HCT116 (cell line): Measurements from ENCODE around the gene OR14A2. TPM values are rescaled to one million over a fixed set of nuclear protein-coding genes. Genes with fewer than 3 reads are reported as not detected.
"Not testable (repeated sequence)": the region's sequence is repeated elsewhere in the genome, so short reads cannot be mapped to it uniquely, and the experiment has no call there.

ENCODE experiments used
- ATAC-seq: fragments of 200-7000 bp; cut with Tn5 transposase; 2 replicates; pipeline ENCODE4 v1.9.1; 2020; ENCODE audit warnings: mild to moderate bottlenecking, moderate library complexity
- BruUV-seq: library from RNA; stranded (reverse); fragments of 400-500 nt; replicated peaks from 2 replicates; lab custom pipeline; 2021; lab: Mats Ljungman, UMichigan
- CTCF ChIA-PET: fragments of 300-600 bp; sonication (Branson Sonifier 250); formaldehyde crosslinking; loops from one replicate; lab custom pipeline; 2021; ENCODE audit warnings: antibody characterized with exemption; lab: Charles Lee
- POLR2A ChIA-PET: fragments of 300-600, 350-600 bp; sonication (Branson Sonifier 250); formaldehyde crosslinking; loops from one replicate; lab custom pipeline; 2021; ENCODE audit warnings: antibody characterized with exemption; lab: Charles Lee
- RAD21 ChIA-PET, 2 experiments: fragments of 300-600 bp; sonication (Branson Sonifier 250); formaldehyde crosslinking; loops; one replicate each; lab custom pipeline; 2023; ENCODE audit warnings: low total read pairs in 2 of 2; ENCODE audit not compliant: uncharacterized antibody in 2 of 2, unreplicated experiment in 2 of 2, low non-redundant PET in 1 of 2; lab: Charles Lee
- DNase-seq: peaks from one replicate; pipeline ENCODE4 v3.0.0-alpha.2; 2010; ENCODE audit warnings: low read depth, low spot score
- H2AFZ ChIP-seq: fragments of 200-600 bp; shearing (Covaris generic), sonication (generic); 2 replicates; pipeline ENCODE4 v1.6.1; 2017; ENCODE audit warnings: low read depth, mixed run types, mixed read lengths, antibody characterized with exemption, low read length; ENCODE audit not compliant: poor library complexity, severe bottlenecking
- H3K27ac ChIP-seq: 2 replicates; pipeline ENCODE4 v1.5.1; 2012; ENCODE audit warnings: low read depth, low read length
- H3K27me3 ChIP-seq: fragments of 200-600 bp; sonication (generic); 2 replicates; pipeline ENCODE4 v1.6.1; 2016; ENCODE audit warnings: mixed run types, low read length, mixed read lengths; ENCODE audit not compliant: insufficient read depth
- H3K36me3 ChIP-seq, 2 experiments: fragments of 200-500 bp in 1 of 2; fragments of 200-600 bp in 1 of 2; sonication (Bioruptor generic) in 1 of 2; sonication (generic) in 1 of 2; 2 replicates each; pipeline versions ENCODE4 v1.5.1 to v1.6.1; 2014 to 2016; ENCODE audit warnings: low read length in 2 of 2, inconsistent platforms in 1 of 2, mixed read lengths in 1 of 2, mixed run types in 1 of 2; ENCODE audit not compliant: insufficient read depth in 2 of 2, control insufficient read depth in 1 of 2
- H3K4me1 ChIP-seq, 2 experiments: fragments of 200-600 bp in 1 of 2; sonication (generic) in 1 of 2; 2 replicates each; pipeline versions ENCODE4 v1.5.1 to v1.6.1; 2012 to 2017; ENCODE audit warnings: low read length in 2 of 2, inconsistent platforms in 1 of 2, mild to moderate bottlenecking in 1 of 2, mixed read lengths in 1 of 2, mixed run types in 1 of 2, moderate library complexity in 1 of 2; ENCODE audit not compliant: insufficient read depth in 2 of 2, control insufficient read depth in 1 of 2
- H3K4me2 ChIP-seq: fragments of 200-600 bp; sonication (generic); 2 replicates; pipeline ENCODE4 v1.6.1; 2017; ENCODE audit warnings: mixed run types, low read length, mixed read lengths
- H3K4me3 ChIP-seq, 2 experiments: fragments of 200-600 bp in 1 of 2; sonication (generic) in 1 of 2; replicated peaks in 1 of 2; 2 replicates each; pipeline ENCODE4 v1.5.1; 2011 to 2016; ENCODE audit warnings: low read length in 2 of 2, control low read depth in 1 of 2, low read depth in 1 of 2, mild to moderate bottlenecking in 1 of 2, mixed read lengths in 1 of 2, mixed run types in 1 of 2
- H3K79me2 ChIP-seq: fragments of 200-600 bp; sonication (generic); 2 replicates; pipeline ENCODE4 v1.6.1; 2017; ENCODE audit warnings: mild to moderate bottlenecking, mixed run types, low read length, moderate library complexity, mixed read lengths; ENCODE audit not compliant: insufficient read depth
- H3K9ac ChIP-seq: fragments of 200-600 bp; sonication (generic); 2 replicates; pipeline ENCODE4 v1.6.1; 2016; ENCODE audit warnings: low read length, mixed read lengths
- H3K9me2 ChIP-seq: fragments of 200-600 bp; sonication (generic), shearing (Covaris generic); 2 replicates; pipeline ENCODE4 v1.6.1; 2017; ENCODE audit warnings: mixed run types, mild to moderate bottlenecking, moderate library complexity; ENCODE audit not compliant: insufficient read depth
- H3K9me3 ChIP-seq, 2 experiments: fragments of 200-500 bp in 1 of 2; fragments of 200-600 bp in 1 of 2; sonication (Bioruptor generic) in 1 of 2; sonication (generic) in 1 of 2; 2 replicates each; pipeline ENCODE4 v1.6.1; 2014 to 2017; ENCODE audit warnings: low read length in 2 of 2, mixed read lengths in 2 of 2, inconsistent platforms in 1 of 2, low read depth in 1 of 2, mild to moderate bottlenecking in 1 of 2, mixed run types in 1 of 2, moderate library complexity in 1 of 2; ENCODE audit not compliant: control insufficient read depth in 1 of 2, insufficient read depth in 1 of 2
- H4K20me1 ChIP-seq: fragments of 200-600 bp; sonication (generic), shearing (Covaris generic); 2 replicates; pipeline ENCODE4 v1.6.1; 2017; ENCODE audit warnings: mixed run types, mild to moderate bottlenecking, moderate library complexity; ENCODE audit not compliant: insufficient read depth
- CEBPB ChIP-seq: IDR thresholded peaks from 2 replicates; pipeline ENCODE4 v1.6.1; 2012; ENCODE audit warnings: low read depth
- CTCF ChIP-seq, 3 experiments: fragments of 200-600 bp in 1 of 3; sonication (generic) in 1 of 3; IDR thresholded peaks in 2 of 3; conservative IDR thresholded peaks in 1 of 3; 2 replicates each; pipeline ENCODE4 v1.5.1; 2012 to 2017; ENCODE audit warnings: low read depth in 2 of 3, low read length in 2 of 3, antibody characterized with exemption in 1 of 3, borderline replicate concordance in 1 of 3, control low read depth in 1 of 3, mild to moderate bottlenecking in 1 of 3, mixed read lengths in 1 of 3, mixed run types in 1 of 3, moderate library complexity in 1 of 3; ENCODE audit not compliant: insufficient read depth in 1 of 3
- ELF1 ChIP-seq: IDR thresholded peaks from 2 replicates; pipeline ENCODE4 v1.6.1; 2012; ENCODE audit warnings: low read depth, borderline replicate concordance
- EZH2 ChIP-seq: fragments of 200-600 bp; sonication (generic); IDR thresholded peaks from 2 replicates; pipeline ENCODE4 v1.6.1; 2017; ENCODE audit warnings: antibody characterized with exemption, mixed run types
- FOSL1 ChIP-seq: IDR thresholded peaks from 2 replicates; pipeline ENCODE4 v1.6.1; 2012; ENCODE audit warnings: low read depth
- JUND ChIP-seq: IDR thresholded peaks from 2 replicates; pipeline ENCODE4 v1.6.1; 2012
- POLR2A ChIP-seq: IDR thresholded peaks from 2 replicates; pipeline ENCODE4 v1.7.0; 2011; ENCODE audit warnings: borderline replicate concordance; ENCODE audit not compliant: insufficient read depth, insufficient read length; ENCODE audit errors: extremely low read depth
- POLR2AphosphoS5 ChIP-seq: IDR thresholded peaks from 2 replicates; pipeline ENCODE4 v1.6.1; 2011; ENCODE audit warnings: mild to moderate bottlenecking, low read depth, low read length, moderate library complexity
- SP1 ChIP-seq: IDR thresholded peaks from 2 replicates; pipeline ENCODE4 v1.6.1; 2012; ENCODE audit warnings: low read depth
- SRF ChIP-seq: IDR thresholded peaks from 2 replicates; pipeline ENCODE4 v1.6.1; 2012; ENCODE audit warnings: low read depth
- YY1 ChIP-seq: IDR thresholded peaks from 2 replicates; pipeline ENCODE4 v1.6.1; 2011; ENCODE audit warnings: low read length, low read depth, moderate library complexity, mild to moderate bottlenecking; ENCODE audit not compliant: insufficient replicate concordance; ENCODE audit errors: extremely low read depth
- ZFX ChIP-seq: fragments of 450-650 bp; IDR thresholded peaks from 2 replicates; pipeline ENCODE4 v1.6.1; 2017
- ZNF274 ChIP-seq: fragments of 200-500 bp; sonication (Bioruptor generic); IDR thresholded peaks from 2 replicates; pipeline ENCODE4 v1.6.1; 2014; ENCODE audit warnings: mild to moderate bottlenecking, low read depth, low read length, inconsistent platforms
- intact Hi-C: fragments of 100-400 bp; cut with micrococcal nuclease; formaldehyde crosslinking; loops from 2 replicates; pipeline ENCODE4 v1.10.0; 2022
- total RNA-seq: library from RNA; stranded (reverse); gene quantifications from one replicate; pipeline ENCODE4 v1.2.1, GENCODE V29; 2021; ENCODE audit not compliant: unreplicated experiment
- TF ChIP-seq, protein P1 (sequence below): IDR thresholded peaks from 2 replicates; pipeline ENCODE4 v1.6.1; 2012
- TF ChIP-seq, protein P2 (sequence below): IDR thresholded peaks from 2 replicates; pipeline ENCODE4 v1.6.1; 2011; ENCODE audit warnings: mild to moderate bottlenecking, low read length, moderate library complexity; ENCODE audit not compliant: insufficient replicate concordance; ENCODE audit errors: extremely low read depth
- TF ChIP-seq, protein P3 (sequence below): IDR thresholded peaks from 2 replicates; pipeline ENCODE4 v1.6.1; 2012

OR14A2 gene
- total RNA-seq, 1 experiment from 2014 or later: not detected

DNA sequence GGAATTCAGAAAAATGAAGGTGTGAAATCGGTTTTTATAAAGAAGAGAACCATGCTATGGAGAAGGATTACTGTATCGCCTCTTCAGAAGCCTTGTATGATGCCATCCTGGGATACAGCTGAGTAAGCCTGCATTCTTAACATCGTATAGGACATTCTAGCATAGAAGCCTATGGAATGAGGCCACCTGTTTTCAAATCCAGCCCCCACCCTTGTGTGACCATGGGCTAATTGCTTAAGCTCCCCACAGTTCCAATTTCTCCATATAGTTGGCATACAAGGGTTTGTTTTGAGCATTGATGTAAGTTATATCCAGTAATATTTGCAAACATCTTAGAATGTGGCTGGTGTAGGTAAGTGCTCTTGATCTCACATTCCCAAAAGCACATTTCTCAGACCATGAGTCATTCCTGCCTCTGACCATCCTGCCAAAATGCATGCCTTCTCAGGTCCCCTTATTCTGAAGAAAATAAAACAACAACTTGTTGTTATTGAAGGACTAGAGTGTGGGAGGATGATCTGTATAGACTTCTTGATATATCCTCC, 1.5 kb downstream of the OR14A2 start:
- POLR2A ChIA-PET: no interaction called here
- BruUV-seq: no TSS peak
- intact Hi-C loops: no loop called here

DNA sequence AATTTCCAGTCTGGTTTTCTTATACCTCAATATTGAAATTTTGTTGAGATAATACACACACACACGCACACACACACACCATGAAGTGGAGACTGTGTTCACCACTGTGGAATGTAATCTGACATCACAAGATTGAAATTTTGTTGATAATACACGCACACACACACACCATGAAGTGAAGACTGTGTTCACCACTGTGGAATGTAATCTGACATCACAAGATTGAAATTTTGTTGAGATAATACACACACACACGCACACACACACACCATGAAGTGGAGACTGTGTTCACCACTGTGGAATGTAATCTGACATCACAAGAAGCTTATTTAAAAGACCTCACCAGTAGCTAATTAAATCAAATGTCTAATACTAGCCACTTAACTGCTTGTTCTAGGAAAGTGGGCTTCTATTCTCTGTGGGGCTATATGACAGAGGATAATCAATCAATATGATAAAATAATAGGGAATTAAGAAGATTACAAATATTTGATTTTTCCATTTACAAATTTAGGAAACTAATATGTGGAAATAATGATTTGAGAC, 5.7 kb downstream of the OR14A2 start:
- H3K36me3 ChIP-seq, H3K9ac ChIP-seq, H3K4me1 ChIP-seq, RAD21 ChIA-PET, ATAC-seq, H3K27me3 ChIP-seq, H3K4me2 ChIP-seq, H2AFZ ChIP-seq, POLR2A ChIA-PET, DNase-seq, H3K4me3 ChIP-seq, H3K9me2 ChIP-seq, intact Hi-C loops, BruUV-seq, H3K79me2 ChIP-seq, H3K27ac ChIP-seq, CTCF ChIA-PET, H4K20me1 ChIP-seq: not testable (repeated sequence)
- H3K9me3 ChIP-seq: peaks cover 4 to 24% of the 10 kb centered on the region in 2 experiments; a peak in 2 of 4 replicates

More for the DNA sequence above, 1.5 kb downstream of the OR14A2 start:
- Histone ChIP-seq H3K9me2 (no peaks in the 10 kb centered on the region), H3K27ac (no peak overlapping the region), H3K9ac (no peak overlapping the region), H3K9me3 (peaks cover 0 to 13% of the 10 kb centered on the region in 2 experiments; a peak in 2 of 4 replicates), H3K4me1 (no peaks in the 10 kb centered on the region), H3K27me3 (no peaks in the 10 kb centered on the region), H3K79me2 (no peaks in the 10 kb centered on the region), H4K20me1 (no peaks in the 10 kb centered on the region), H3K4me3 (no peak overlapping the region), H3K36me3 (no peaks in the 10 kb centered on the region), H2AFZ (no peak overlapping the region), H3K4me2 (no peak overlapping the region)
- CTCF ChIA-PET: no interaction called here
- RAD21 ChIA-PET: no interaction called here
- TF ChIP-seq SP1: no peak
- TF ChIP-seq POLR2A: no peak
- no peak for TF ChIP-seq CTCF (IDR thresholded peaks at IDR 0.05 in 2 of 3, conservative IDR thresholded peaks at IDR 0.05 in 1 of 3; ENCODE audit: borderline replicate concordance in 1 of 3, insufficient read depth in 1 of 3, low read depth in 2 of 3, low read length in 2 of 3)
- TF ChIP-seq, protein P1, sequence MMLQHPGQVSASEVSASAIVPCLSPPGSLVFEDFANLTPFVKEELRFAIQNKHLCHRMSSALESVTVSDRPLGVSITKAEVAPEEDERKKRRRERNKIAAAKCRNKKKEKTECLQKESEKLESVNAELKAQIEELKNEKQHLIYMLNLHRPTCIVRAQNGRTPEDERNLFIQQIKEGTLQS: no peak
- no peak for TF ChIP-seq ZFX
- no peak for TF ChIP-seq ELF1
- TF ChIP-seq, protein P2, sequence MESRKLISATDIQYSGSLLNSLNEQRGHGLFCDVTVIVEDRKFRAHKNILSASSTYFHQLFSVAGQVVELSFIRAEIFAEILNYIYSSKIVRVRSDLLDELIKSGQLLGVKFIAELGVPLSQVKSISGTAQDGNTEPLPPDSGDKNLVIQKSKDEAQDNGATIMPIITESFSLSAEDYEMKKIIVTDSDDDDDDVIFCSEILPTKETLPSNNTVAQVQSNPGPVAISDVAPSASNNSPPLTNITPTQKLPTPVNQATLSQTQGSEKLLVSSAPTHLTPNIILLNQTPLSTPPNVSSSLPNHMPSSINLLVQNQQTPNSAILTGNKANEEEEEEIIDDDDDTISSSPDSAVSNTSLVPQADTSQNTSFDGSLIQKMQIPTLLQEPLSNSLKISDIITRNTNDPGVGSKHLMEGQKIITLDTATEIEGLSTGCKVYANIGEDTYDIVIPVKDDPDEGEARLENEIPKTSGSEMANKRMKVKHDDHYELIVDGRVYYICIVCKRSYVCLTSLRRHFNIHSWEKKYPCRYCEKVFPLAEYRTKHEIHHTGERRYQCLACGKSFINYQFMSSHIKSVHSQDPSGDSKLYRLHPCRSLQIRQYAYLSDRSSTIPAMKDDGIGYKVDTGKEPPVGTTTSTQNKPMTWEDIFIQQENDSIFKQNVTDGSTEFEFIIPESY: no peak
- TF ChIP-seq JUND: no peak
- TF ChIP-seq FOSL1: no peak
- TF ChIP-seq ZNF274: no peak
- no peak for TF ChIP-seq CEBPB
- TF ChIP-seq EZH2: no peak
- no peak for TF ChIP-seq YY1
- TF ChIP-seq, protein P3, sequence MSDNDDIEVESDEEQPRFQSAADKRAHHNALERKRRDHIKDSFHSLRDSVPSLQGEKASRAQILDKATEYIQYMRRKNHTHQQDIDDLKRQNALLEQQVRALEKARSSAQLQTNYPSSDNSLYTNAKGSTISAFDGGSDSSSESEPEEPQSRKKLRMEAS: no peak
- no peak for TF ChIP-seq SRF
- no peak for TF ChIP-seq POLR2AphosphoS5
- ATAC-seq (no peak), DNase-seq (no peak)
